Neural cell (in vitro differentiated cells): ENCODE data around the gene CHRM3. TPM values are rescaled to one million over a fixed set of nuclear protein-coding genes. Genes with fewer than 3 reads are reported as not detected.
A peak's percentile ranks its signal among the peaks of the same experiment; 100 is the strongest.

Experiments
- H2AFZ ChIP-seq: fragments of 200-600, 300-800 bp; sonication (generic), shearing (Covaris generic); 2 replicates; pipeline ENCODE4 v1.6.0; 2014; ENCODE audit warnings: low read depth, mild to moderate bottlenecking, antibody characterized with exemption, low read length, moderate library complexity
- H3F3A ChIP-seq: fragments of 200-600 bp; shearing (Covaris generic); 2 replicates; pipeline ENCODE4 v1.6.1; 2016; ENCODE audit warnings: mild to moderate bottlenecking, moderate library complexity, mixed read lengths, antibody characterized with exemption, low read length; ENCODE audit not compliant: insufficient read depth, poor library complexity, severe bottlenecking
- H3K27ac ChIP-seq: fragments of 200-600, 300-800 bp; sonication (generic), shearing (Covaris generic); 2 replicates; pipeline ENCODE4 v1.5.1; 2014; ENCODE audit warnings: mild to moderate bottlenecking, low read length, moderate library complexity
- H3K27me3 ChIP-seq: fragments of 300-800, 200-600 bp; sonication (generic), shearing (Covaris generic); 2 replicates; pipeline ENCODE4 v1.6.0; 2014; ENCODE audit warnings: mild to moderate bottlenecking, low read depth, low read length, moderate library complexity; ENCODE audit not compliant: insufficient read depth
- H3K36me3 ChIP-seq: fragments of 300-800, 200-600 bp; sonication (generic), shearing (Covaris generic); 2 replicates; pipeline ENCODE4 v1.5.1; 2014; ENCODE audit warnings: mild to moderate bottlenecking, antibody characterized with exemption, low read length, moderate library complexity; ENCODE audit not compliant: insufficient read depth
- H3K4me2 ChIP-seq: fragments of 300-800, 200-600 bp; sonication (generic), shearing (Covaris generic); 2 replicates; pipeline ENCODE4 v1.6.0; 2014; ENCODE audit warnings: mild to moderate bottlenecking, low read length
- H3K4me3 ChIP-seq: fragments of 300-800, 200-600 bp; sonication (generic), shearing (Covaris generic); 2 replicates; pipeline ENCODE4 v1.5.1; 2014; ENCODE audit warnings: mild to moderate bottlenecking, low read length, moderate library complexity
- H3K79me2 ChIP-seq: fragments of 200-600 bp; shearing (Covaris generic); replicated peaks from 2 replicates; pipeline ENCODE4 v1.6.0; 2014; ENCODE audit warnings: mild to moderate bottlenecking, low read length, moderate library complexity; ENCODE audit not compliant: insufficient read depth
- H3K9ac ChIP-seq: fragments of 300-800, 200-600 bp; sonication (generic), shearing (Covaris generic); 2 replicates; pipeline ENCODE4 v1.6.1; 2016; ENCODE audit warnings: mild to moderate bottlenecking, low read length, mixed read lengths
- H3K9me2 ChIP-seq: fragments of 200-600 bp; shearing (Covaris generic); 2 replicates; pipeline ENCODE4 v1.6.1; 2016; ENCODE audit warnings: mild to moderate bottlenecking, low read length, mixed read lengths; ENCODE audit not compliant: insufficient read depth
- H3K9me3 ChIP-seq: fragments of 200-600, 300-800 bp; sonication (generic), shearing (Covaris generic); 2 replicates; pipeline ENCODE4 v1.6.1; 2016; ENCODE audit warnings: mild to moderate bottlenecking, mixed run types, low read length, moderate library complexity, mixed read lengths
- H4K20me1 ChIP-seq: fragments of 200-600 bp; shearing (Covaris generic); 2 replicates; pipeline ENCODE4 v1.6.1; 2016; ENCODE audit warnings: mild to moderate bottlenecking, mixed run types; ENCODE audit not compliant: insufficient read depth
- CTCF ChIP-seq: fragments of 450-650 bp; IDR thresholded peaks from 2 replicates; pipeline ENCODE4 v1.5.1; 2014; ENCODE audit warnings: antibody characterized with exemption, mild to moderate bottlenecking, moderate library complexity; ENCODE audit not compliant: poor library complexity, severe bottlenecking
- EP300 ChIP-seq: fragments of 450-650 bp; conservative IDR thresholded peaks from 2 replicates; pipeline ENCODE4 v1.6.1; 2014; ENCODE audit warnings: antibody characterized with exemption, mild to moderate bottlenecking, moderate library complexity; ENCODE audit not compliant: poor library complexity, severe bottlenecking
- EZH2 ChIP-seq: fragments of 200-600, 300-800 bp; shearing (Covaris generic), sonication (generic); IDR thresholded peaks from 2 replicates; pipeline ENCODE4 v1.6.1; 2014; ENCODE audit warnings: antibody characterized with exemption, low read length, borderline replicate concordance, mild to moderate bottlenecking; ENCODE audit not compliant: insufficient read depth, poor library complexity, severe bottlenecking
- MXI1 ChIP-seq: fragments of 450-650 bp; conservative IDR thresholded peaks from 2 replicates; pipeline ENCODE4 v1.6.1; 2014; ENCODE audit warnings: antibody characterized with exemption, mild to moderate bottlenecking; ENCODE audit not compliant: poor library complexity, severe bottlenecking
- POLR2AphosphoS5 ChIP-seq: IDR thresholded peaks from 2 replicates; pipeline ENCODE4 v1.6.1; 2012
- RAD21 ChIP-seq: fragments of 450-650 bp; conservative IDR thresholded peaks from 2 replicates; pipeline ENCODE4 v1.6.1; 2014; ENCODE audit warnings: antibody characterized with exemption, mild to moderate bottlenecking, moderate library complexity
- REST ChIP-seq: IDR thresholded peaks from 2 replicates; pipeline ENCODE4 v1.6.1; 2012; ENCODE audit warnings: borderline replicate concordance
- SMC3 ChIP-seq: fragments of 450-650 bp; conservative IDR thresholded peaks from 2 replicates; pipeline ENCODE4 v1.6.1; 2014; ENCODE audit warnings: antibody characterized with exemption, mild to moderate bottlenecking, moderate library complexity; ENCODE audit not compliant: poor library complexity
- TAF1 ChIP-seq: IDR thresholded peaks from 2 replicates; pipeline ENCODE4 v1.6.1; 2012; ENCODE audit warnings: low read depth
- polyA plus RNA-seq: library from polyadenylated mRNA; depleted of rRNA; stranded (reverse); fragments of >200 nt; gene quantifications from 2 replicates; pipeline ENCODE4 v1.2.3, GENCODE V29; 2014

Gene CHRM3
- polyA plus RNA-seq, 1 donor from 2014 or later, result 0.16 TPM

- Histone ChIP-seq H3K27ac (no peak overlapping the region), H4K20me1 (no peaks in the 10 kb centered on the region), H3K36me3 (no peaks in the 10 kb centered on the region), H3K9me3 (no peaks in the 10 kb centered on the region), H3K4me2 (no peak overlapping the region), H3K27me3 (peaks cover 41% of the 10 kb centered on the region), H3K79me2 (no peaks in the 10 kb centered on the region), H3K9ac (no peak overlapping the region), H3F3A (no peaks in the 10 kb centered on the region), H2AFZ (no peak overlapping the region), H3K4me3 (no peak overlapping the region), H3K9me2 (no peaks in the 10 kb centered on the region)
- no peak for TF ChIP-seq CTCF
- no peak for TF ChIP-seq POLR2AphosphoS5
- TF ChIP-seq SMC3, result no peak
- no peak for TF ChIP-seq EZH2
- TF ChIP-seq TAF1, result no peak
- no peak for TF ChIP-seq REST
- no peak for TF ChIP-seq MXI1
Measured at GRCh38 chr1:239383714-239384113, 2.7 kb upstream of the CHRM3 start.

GRCh38 chr1:239387304-239388158 is 1.2 kb downstream of the CHRM3 start:
- no peak overlapping the region for H2AFZ ChIP-seq
- H3K27me3 ChIP-seq, result peaks cover 55% of the 10 kb centered on the region
- H3K4me2 ChIP-seq, result peak overlapping the region; percentile 45
- TF ChIP-seq EZH2 (no peak), EP300 (no peak), REST (no peak), RAD21 (no peak), CTCF (no peak)
- H3K9me3 ChIP-seq, result no peaks in the 10 kb centered on the region
- peak overlapping the region; percentile 78 for H3K4me3 ChIP-seq
- H3K27ac ChIP-seq, result no peak overlapping the region
- H3K36me3 ChIP-seq, result no peaks in the 10 kb centered on the region
- peak overlapping the region; percentile 50 for H3K9ac ChIP-seq
- H4K20me1 ChIP-seq, result no peaks in the 10 kb centered on the region
- no peaks in the 10 kb centered on the region for H3F3A ChIP-seq
- H3K79me2 ChIP-seq, result no peaks in the 10 kb centered on the region
- H3K9me2 ChIP-seq, result no peaks in the 10 kb centered on the region
